ENCODE results near the gene TADA2B. TPM values are rescaled to one million over a fixed set of nuclear protein-coding genes. Genes with fewer than 3 reads are reported as not detected.

The TADA2B gene
- total and polyA plus RNA-seq, 2 experiments from 2014 or later, result 3.6 to 11.4 TPM

GRCh38 chr4:7054106-7054880, 11.1 kb downstream of the TADA2B start (continued):
- TF ChIP-seq, protein P1, sequence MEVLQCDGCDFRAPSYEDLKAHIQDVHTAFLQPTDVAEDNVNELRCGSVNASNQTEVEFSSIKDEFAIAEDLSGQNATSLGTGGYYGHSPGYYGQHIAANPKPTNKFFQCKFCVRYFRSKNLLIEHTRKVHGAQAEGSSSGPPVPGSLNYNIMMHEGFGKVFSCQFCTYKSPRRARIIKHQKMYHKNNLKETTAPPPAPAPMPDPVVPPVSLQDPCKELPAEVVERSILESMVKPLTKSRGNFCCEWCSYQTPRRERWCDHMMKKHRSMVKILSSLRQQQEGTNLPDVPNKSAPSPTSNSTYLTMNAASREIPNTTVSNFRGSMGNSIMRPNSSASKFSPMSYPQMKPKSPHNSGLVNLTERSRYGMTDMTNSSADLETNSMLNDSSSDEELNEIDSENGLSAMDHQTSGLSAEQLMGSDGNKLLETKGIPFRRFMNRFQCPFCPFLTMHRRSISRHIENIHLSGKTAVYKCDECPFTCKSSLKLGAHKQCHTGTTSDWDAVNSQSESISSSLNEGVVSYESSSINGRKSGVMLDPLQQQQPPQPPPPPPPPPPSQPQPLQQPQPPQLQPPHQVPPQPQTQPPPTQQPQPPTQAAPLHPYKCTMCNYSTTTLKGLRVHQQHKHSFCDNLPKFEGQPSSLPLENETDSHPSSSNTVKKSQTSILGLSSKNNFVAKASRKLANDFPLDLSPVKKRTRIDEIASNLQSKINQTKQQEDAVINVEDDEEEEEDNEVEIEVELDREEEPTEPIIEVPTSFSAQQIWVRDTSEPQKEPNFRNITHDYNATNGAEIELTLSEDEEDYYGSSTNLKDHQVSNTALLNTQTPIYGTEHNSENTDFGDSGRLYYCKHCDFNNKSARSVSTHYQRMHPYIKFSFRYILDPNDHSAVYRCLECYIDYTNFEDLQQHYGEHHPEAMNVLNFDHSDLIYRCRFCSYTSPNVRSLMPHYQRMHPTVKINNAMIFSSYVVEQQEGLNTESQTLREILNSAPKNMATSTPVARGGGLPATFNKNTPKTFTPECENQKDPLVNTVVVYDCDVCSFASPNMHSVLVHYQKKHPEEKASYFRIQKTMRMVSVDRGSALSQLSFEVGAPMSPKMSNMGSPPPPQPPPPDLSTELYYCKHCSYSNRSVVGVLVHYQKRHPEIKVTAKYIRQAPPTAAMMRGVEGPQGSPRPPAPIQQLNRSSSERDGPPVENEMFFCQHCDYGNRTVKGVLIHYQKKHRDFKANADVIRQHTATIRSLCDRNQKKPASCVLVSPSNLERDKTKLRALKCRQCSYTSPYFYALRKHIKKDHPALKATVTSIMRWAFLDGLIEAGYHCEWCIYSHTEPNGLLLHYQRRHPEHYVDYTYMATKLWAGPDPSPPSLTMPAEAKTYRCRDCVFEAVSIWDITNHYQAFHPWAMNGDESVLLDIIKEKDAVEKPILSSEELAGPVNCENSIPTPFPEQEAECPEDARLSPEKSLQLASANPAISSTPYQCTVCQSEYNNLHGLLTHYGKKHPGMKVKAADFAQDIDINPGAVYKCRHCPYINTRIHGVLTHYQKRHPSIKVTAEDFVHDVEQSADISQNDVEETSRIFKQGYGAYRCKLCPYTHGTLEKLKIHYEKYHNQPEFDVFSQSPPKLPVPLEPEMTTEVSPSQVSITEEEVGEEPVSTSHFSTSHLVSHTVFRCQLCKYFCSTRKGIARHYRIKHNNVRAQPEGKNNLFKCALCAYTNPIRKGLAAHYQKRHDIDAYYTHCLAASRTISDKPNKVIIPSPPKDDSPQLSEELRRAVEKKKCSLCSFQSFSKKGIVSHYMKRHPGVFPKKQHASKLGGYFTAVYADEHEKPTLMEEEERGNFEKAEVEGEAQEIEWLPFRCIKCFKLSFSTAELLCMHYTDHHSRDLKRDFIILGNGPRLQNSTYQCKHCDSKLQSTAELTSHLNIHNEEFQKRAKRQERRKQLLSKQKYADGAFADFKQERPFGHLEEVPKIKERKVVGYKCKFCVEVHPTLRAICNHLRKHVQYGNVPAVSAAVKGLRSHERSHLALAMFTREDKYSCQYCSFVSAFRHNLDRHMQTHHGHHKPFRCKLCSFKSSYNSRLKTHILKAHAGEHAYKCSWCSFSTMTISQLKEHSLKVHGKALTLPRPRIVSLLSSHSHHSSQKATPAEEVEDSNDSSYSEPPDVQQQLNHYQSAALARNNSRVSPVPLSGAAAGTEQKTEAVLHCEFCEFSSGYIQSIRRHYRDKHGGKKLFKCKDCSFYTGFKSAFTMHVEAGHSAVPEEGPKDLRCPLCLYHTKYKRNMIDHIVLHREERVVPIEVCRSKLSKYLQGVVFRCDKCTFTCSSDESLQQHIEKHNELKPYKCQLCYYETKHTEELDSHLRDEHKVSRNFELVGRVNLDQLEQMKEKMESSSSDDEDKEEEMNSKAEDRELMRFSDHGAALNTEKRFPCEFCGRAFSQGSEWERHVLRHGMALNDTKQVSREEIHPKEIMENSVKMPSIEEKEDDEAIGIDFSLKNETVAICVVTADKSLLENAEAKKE (CRISPR knock-in tag; IDR thresholded peaks at IDR 0.05), result no peak

GRCh38 chr4:7055111-7055989, 12.2 kb downstream of the TADA2B start:
- ATAC-seq (no peak), DNase-seq (ENCODE audit: low spot score) (no peak)
- Histone ChIP-seq H2AFZ (no peak overlapping the region), H3F3A (replicated peaks; ENCODE audit: low read depth) (peaks cover 9% of the 10 kb centered on the region; the same call in 1 of the 2 replicates), H3K9me2 (ENCODE audit: insufficient read depth) (no peaks in the 10 kb centered on the region), H3K27ac (ENCODE audit: low read depth) (no peak overlapping the region), H3K4me3 (no peak overlapping the region), H4K20me1 (replicated peaks; ENCODE audit: insufficient read depth) (peaks cover 27% of the 10 kb centered on the region; the same call in 1 of the 2 replicates), H3K36me3 (ENCODE audit: insufficient read depth) (peaks cover 8% of the 10 kb centered on the region), H3K4me1 (ENCODE audit: insufficient read depth) (no peaks in the 10 kb centered on the region), H3K79me2 (replicated peaks; ENCODE audit: insufficient read depth) (0 out of 2 replicates have a peak, but pooled peaks cover 4% of the 10 kb centered on the region), H3K4me2 (no peak overlapping the region), H3K27me3 (ENCODE audit: insufficient read depth) (no peaks in the 10 kb centered on the region)
- Mint-ChIP-seq H3K4me3 (no peak overlapping the region), H3K27me3 (ENCODE audit: insufficient read depth, low read depth, poor library complexity) (no peaks in the 10 kb centered on the region), H3K4me1 (peaks cover 13% of the 10 kb centered on the region), H3K36me3 (ENCODE audit: low read depth) (peaks cover 19% of the 10 kb centered on the region), H3K27ac (no peak overlapping the region), H3K9me3 (no peaks in the 10 kb centered on the region)
- no peak for TF ChIP-seq ZNF114 (CRISPR knock-in tag; IDR thresholded peaks at IDR 0.05)
- no peak for TF ChIP-seq EZH2 (IDR thresholded peaks at IDR 0.05; ENCODE audit: low read depth, unreplicated experiment)
- TF ChIP-seq CTCF (conservative IDR thresholded peaks at IDR 0.05; ENCODE audit: low read depth in 2 of 2), result no peak
- TF ChIP-seq POLR2AphosphoS5 (IDR thresholded peaks at IDR 0.05; ENCODE audit: low read depth), result no peak
- TF ChIP-seq CREB1 (CRISPR knock-in tag; IDR thresholded peaks at IDR 0.05; ENCODE audit: low read depth), result no peak
- no peak for TF ChIP-seq REST (IDR thresholded peaks at IDR 0.05; ENCODE audit: unreplicated experiment)
- no peak for TF ChIP-seq STAT1 (IDR thresholded peaks at IDR 0.05; ENCODE audit: unreplicated experiment)
- no peak for TF ChIP-seq JUNB (IDR thresholded peaks at IDR 0.05; ENCODE audit: unreplicated experiment)

Measured in GM23338 (cell line).